Gastrocnemius medialis (tissue), 4 donors: ENCODE measurements around the gene LPIN1. TPM values are rescaled to one million over a fixed set of nuclear protein-coding genes. Genes with fewer than 3 reads are reported as not detected.
"Not testable (repeated sequence)": the region's sequence is repeated elsewhere in the genome, so short reads cannot be mapped to it uniquely, and the experiment has no call there.

Experiments
- ATAC-seq, 2 donors: fragments of 150-250 bp; one replicate each; pipeline ENCODE4 v1.9.1; 2016
- DNase-seq, 2 donors: peaks; one replicate each; pipeline ENCODE4 v3.0.0-alpha.2; 2019
- H3K27ac ChIP-seq, 4 donors: fragments of 200-600 bp; sonication (generic); 1 replicate in 1 of 4; 2 replicates in 3 of 4; pipeline ENCODE4 v1.5.1; 2016 to 2018; ENCODE audit warnings: mild to moderate bottlenecking in 2 of 4, moderate library complexity in 1 of 4
- H3K27me3 ChIP-seq, 3 donors: fragments of 200-600 bp; sonication (generic) in 2 of 3; 1 replicate in 1 of 3; 2 replicates in 2 of 3; pipeline versions ENCODE4 v1.5.1 to v1.6.0; 2016 to 2019; ENCODE audit warnings: mild to moderate bottlenecking in 1 of 3, moderate library complexity in 1 of 3
- H3K36me3 ChIP-seq, 2 donors: fragments of 200-600 bp; sonication (generic) in 1 of 2; one replicate each; pipeline ENCODE4 v1.5.1; 2017 to 2018
- H3K4me1 ChIP-seq, 2 donors: fragments of 200-600 bp; sonication (generic) in 1 of 2; one replicate each; pipeline ENCODE4 v1.5.1; 2016 to 2017; ENCODE audit warnings: mild to moderate bottlenecking in 2 of 2
- H3K4me3 ChIP-seq, 4 donors: fragments of 200-600 bp; sonication (generic) in 3 of 4; 1 replicate in 1 of 4; 2 replicates in 3 of 4; pipeline ENCODE4 v1.5.1; 2016 to 2019; ENCODE audit warnings: mild to moderate bottlenecking in 2 of 4
- H3K9me3 ChIP-seq, 3 donors: fragments of 200-600 bp; sonication (generic) in 2 of 3; 1 replicate in 1 of 3; 2 replicates in 2 of 3; pipeline ENCODE4 v1.5.1; 2016 to 2019
- POLR2A ChIP-seq, 2 donors: fragments of 450-650 bp; IDR thresholded peaks; one replicate each; pipeline ENCODE4 v1.6.1; 2017; ENCODE audit warnings: antibody characterized with exemption in 2 of 2, mild to moderate bottlenecking in 2 of 2, moderate library complexity in 2 of 2
- in situ Hi-C, 4 donors: fragments of 200-750 bp; cut with MboI; loops; one replicate each; pipeline versions ENCODE4 v1.15.0 to v1.8.0; 2017; ENCODE audit warnings: low sequenced_read_pairs in 4 of 4
- intact Hi-C: fragments of 100-400 bp; cut with DNase I; formaldehyde crosslinking; loops from one replicate; pipeline ENCODE4 v1.15.1; 2023; ENCODE audit warnings: low total_unique reads
- total RNA-seq, 4 donors: library from RNA; depleted of rRNA; stranded (reverse); fragments of >200 nt; gene quantifications; one replicate each; pipeline versions ENCODE4 v1.1.0 to v1.2.3, GENCODE V29; 2016
- TF ChIP-seq, protein P1 (sequence below), 5 experiments: fragments of 450-650 bp in 3 of 5; fragments of 200-600 bp in 2 of 5; sonication (generic) in 2 of 5; IDR thresholded peaks in 4 of 5; conservative IDR thresholded peaks in 1 of 5; 1 replicate in 4 of 5; 2 replicates in 1 of 5; pipeline ENCODE4 v1.5.1; 2016 to 2019; ENCODE audit warnings: antibody characterized with exemption in 5 of 5, mild to moderate bottlenecking in 3 of 5, moderate library complexity in 3 of 5

Gene LPIN1
- total RNA-seq, 4 donors from 2014 or later: 292 to 606 (median 472) TPM

GRCh38 chr2:11813951-11814350, 67.5 kb downstream of the LPIN1 start:
- H3K4me3 ChIP-seq: no peak overlapping the region
- ATAC-seq (no peak), DNase-seq (no peak)
- no peaks in the 10 kb centered on the region for H3K27me3 ChIP-seq
- no peak overlapping the region for H3K27ac ChIP-seq
- no peaks in the 10 kb centered on the region for H3K9me3 ChIP-seq
- peaks cover 15 to 29% of the 10 kb centered on the region in 2 donors for H3K4me1 ChIP-seq
- peaks cover 0 to 69% of the 10 kb centered on the region in 2 donors for H3K36me3 ChIP-seq
- in situ Hi-C loops: no loop called here
- intact Hi-C loops: no loop called here
- TF ChIP-seq, protein P1, sequence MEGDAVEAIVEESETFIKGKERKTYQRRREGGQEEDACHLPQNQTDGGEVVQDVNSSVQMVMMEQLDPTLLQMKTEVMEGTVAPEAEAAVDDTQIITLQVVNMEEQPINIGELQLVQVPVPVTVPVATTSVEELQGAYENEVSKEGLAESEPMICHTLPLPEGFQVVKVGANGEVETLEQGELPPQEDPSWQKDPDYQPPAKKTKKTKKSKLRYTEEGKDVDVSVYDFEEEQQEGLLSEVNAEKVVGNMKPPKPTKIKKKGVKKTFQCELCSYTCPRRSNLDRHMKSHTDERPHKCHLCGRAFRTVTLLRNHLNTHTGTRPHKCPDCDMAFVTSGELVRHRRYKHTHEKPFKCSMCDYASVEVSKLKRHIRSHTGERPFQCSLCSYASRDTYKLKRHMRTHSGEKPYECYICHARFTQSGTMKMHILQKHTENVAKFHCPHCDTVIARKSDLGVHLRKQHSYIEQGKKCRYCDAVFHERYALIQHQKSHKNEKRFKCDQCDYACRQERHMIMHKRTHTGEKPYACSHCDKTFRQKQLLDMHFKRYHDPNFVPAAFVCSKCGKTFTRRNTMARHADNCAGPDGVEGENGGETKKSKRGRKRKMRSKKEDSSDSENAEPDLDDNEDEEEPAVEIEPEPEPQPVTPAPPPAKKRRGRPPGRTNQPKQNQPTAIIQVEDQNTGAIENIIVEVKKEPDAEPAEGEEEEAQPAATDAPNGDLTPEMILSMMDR (IDR thresholded peaks at IDR 0.05 in 4 of 5, conservative IDR thresholded peaks at IDR 0.05 in 1 of 5): no peak
- no peak for TF ChIP-seq POLR2A (IDR thresholded peaks at IDR 0.05)

DNA sequence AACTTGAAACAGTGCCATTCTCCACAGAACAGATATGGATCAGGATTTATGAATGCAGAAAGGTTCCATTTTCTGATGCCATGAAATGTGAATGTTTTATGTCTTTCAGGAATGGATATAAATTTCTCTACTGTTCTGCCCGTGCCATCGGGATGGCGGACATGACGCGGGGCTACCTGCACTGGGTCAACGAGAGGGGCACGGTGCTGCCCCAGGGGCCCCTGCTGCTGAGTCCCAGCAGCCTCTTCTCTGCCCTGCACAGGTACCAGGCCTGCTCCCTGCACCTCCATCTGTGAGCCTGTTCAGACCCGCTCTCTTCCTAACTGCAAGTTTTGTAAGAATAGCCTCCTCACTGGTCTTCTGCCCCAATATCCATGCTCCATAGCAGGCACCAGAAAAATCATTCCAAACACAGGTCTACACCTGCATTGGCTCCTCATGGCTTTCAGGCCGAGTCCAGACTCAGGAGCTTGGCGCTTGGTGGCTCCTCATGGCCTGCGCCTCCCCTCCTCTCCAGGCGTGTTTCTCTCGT, 68.6 kb downstream of the LPIN1 start:
- Histone ChIP-seq H3K9me3 (no peaks in the 10 kb centered on the region), H3K27ac (no peak overlapping the region), H3K4me3 (no peak overlapping the region), H3K36me3 (peaks cover 0 to 79% of the 10 kb centered on the region in 2 donors), H3K4me1 (peaks cover 8 to 18% of the 10 kb centered on the region in 2 donors), H3K27me3 (no peaks in the 10 kb centered on the region)
- TF ChIP-seq POLR2A (IDR thresholded peaks at IDR 0.05): no peak
- TF ChIP-seq, protein P1 (IDR thresholded peaks at IDR 0.05 in 4 of 5, conservative IDR thresholded peaks at IDR 0.05 in 1 of 5): no peak
- intact Hi-C loops (no loop called here), in situ Hi-C loops (no loop called here)
- no peak for ATAC-seq
- no peak for DNase-seq

- Histone ChIP-seq H3K27ac (peak overlapping the region; percentile 1 to 80 (median 51)), H3K36me3 (peaks cover 0 to 81% of the 10 kb centered on the region in 2 donors), H3K4me1 (peaks cover 15 to 27% of the 10 kb centered on the region in 2 donors)
- in situ Hi-C loops, H3K27me3 ChIP-seq, DNase-seq, H3K9me3 ChIP-seq, H3K4me3 ChIP-seq, ATAC-seq, intact Hi-C loops: not testable (repeated sequence)
Observed at GRCh38 chr2:11816935-11817334, 70.5 kb downstream of the LPIN1 start.

- peaks cover 27 to 37% of the 10 kb centered on the region in 2 donors for H3K4me1 ChIP-seq
- peak overlapping the region; percentile 11 to 80 (median 22) for H3K27ac ChIP-seq
- TF ChIP-seq POLR2A (IDR thresholded peaks at IDR 0.05): no peak
- TF ChIP-seq, protein P1 (IDR thresholded peaks at IDR 0.05 in 4 of 5, conservative IDR thresholded peaks at IDR 0.05 in 1 of 5): no peak
- H3K27me3 ChIP-seq: no peaks in the 10 kb centered on the region
- no peak overlapping the region for H3K4me3 ChIP-seq
- intact Hi-C loops: no loop called here
- ATAC-seq (no peak), DNase-seq (no peak)
- H3K36me3 ChIP-seq: peaks cover 0 to 69% of the 10 kb centered on the region in 2 donors
- H3K9me3 ChIP-seq: no peaks in the 10 kb centered on the region
- in situ Hi-C loops: no loop called here
Observed at GRCh38 chr2:11819235-11819729, 72.8 kb downstream of the LPIN1 start.

DNA sequence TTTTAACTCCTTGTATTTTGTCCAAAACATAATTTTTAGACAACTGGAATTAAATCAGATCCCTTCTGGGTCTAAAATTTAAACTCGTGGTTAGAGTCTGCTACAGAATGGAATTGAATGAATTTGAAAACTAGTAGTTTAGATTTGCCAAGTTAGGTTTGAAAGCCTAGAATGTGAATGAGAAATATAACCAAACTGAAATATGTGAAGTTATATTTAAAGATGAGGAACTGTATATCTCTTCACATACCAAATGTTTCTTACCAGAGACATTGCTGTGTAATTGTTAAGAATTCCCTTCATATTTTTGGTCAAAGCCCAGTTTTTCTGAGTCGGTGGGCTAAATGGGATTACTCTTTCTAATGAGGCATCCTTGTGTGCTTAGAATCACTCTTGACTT, 74.2 kb downstream of the LPIN1 start:
- DNase-seq (no peak), ATAC-seq (no peak)
- no peaks in the 10 kb centered on the region for H3K9me3 ChIP-seq
- intact Hi-C loops (no loop called here), in situ Hi-C loops (no loop called here)
- H3K4me1 ChIP-seq: peaks cover 27 to 37% of the 10 kb centered on the region in 2 donors
- no peak overlapping the region for H3K4me3 ChIP-seq
- H3K36me3 ChIP-seq: peaks cover 0 to 71% of the 10 kb centered on the region in 2 donors
- no peaks in the 10 kb centered on the region for H3K27me3 ChIP-seq
- TF ChIP-seq, protein P1 (IDR thresholded peaks at IDR 0.05 in 4 of 5, conservative IDR thresholded peaks at IDR 0.05 in 1 of 5): no peak
- no peak for TF ChIP-seq POLR2A (IDR thresholded peaks at IDR 0.05)
- peak overlapping the region; percentile 71 to 83 (median 76) for H3K27ac ChIP-seq
